Tibial nerve (tissue), 4 donors: Measurements from ENCODE around the gene RNF212.

Experiments
- CTCF ChIP-seq, 5 experiments: fragments of 200-600 bp in 3 of 5; fragments of 450-650 bp in 2 of 5; sonication (generic) in 3 of 5; IDR thresholded peaks; one replicate each; pipeline ENCODE4 v1.5.1; 2016 to 2019; ENCODE audit warnings: antibody characterized with exemption in 5 of 5, mild to moderate bottlenecking in 3 of 5, moderate library complexity in 2 of 5
- EP300 ChIP-seq, 2 donors: sonication (generic); formaldehyde crosslinking; IDR thresholded peaks; one replicate each; pipeline ENCODE4 v1.6.1; 2017; ENCODE audit warnings: antibody characterized with exemption in 2 of 2, mild to moderate bottlenecking in 1 of 2
- POLR2A ChIP-seq, 2 donors: fragments of 450-650 bp; IDR thresholded peaks; one replicate each; pipeline ENCODE4 v1.6.1; 2017; ENCODE audit warnings: antibody characterized with exemption in 2 of 2, mild to moderate bottlenecking in 2 of 2, moderate library complexity in 2 of 2

- TF ChIP-seq CTCF (IDR thresholded peaks at IDR 0.05): no peak
- no peak for TF ChIP-seq POLR2A (IDR thresholded peaks at IDR 0.05)
- TF ChIP-seq EP300 (IDR thresholded peaks at IDR 0.05): no peak
These were observed 19.7 kb upstream of the RNF212 start for GRCh38 chr4:1133033-1133432.
